HG03108 (cell line): ENCODE data around the gene SRSF11.
"Not testable (repeated sequence)": the region's sequence is repeated elsewhere in the genome, so short reads cannot be mapped to it uniquely, and the experiment has no call there.

Experiments
- ATAC-seq: cut with Tn5 transposase; IDR thresholded peaks from one replicate; pipeline ENCODE4 v1.9.1; 2021; ENCODE audit warnings: moderate library complexity; ENCODE audit not compliant: unreplicated experiment

Gene SRSF11, protein sequence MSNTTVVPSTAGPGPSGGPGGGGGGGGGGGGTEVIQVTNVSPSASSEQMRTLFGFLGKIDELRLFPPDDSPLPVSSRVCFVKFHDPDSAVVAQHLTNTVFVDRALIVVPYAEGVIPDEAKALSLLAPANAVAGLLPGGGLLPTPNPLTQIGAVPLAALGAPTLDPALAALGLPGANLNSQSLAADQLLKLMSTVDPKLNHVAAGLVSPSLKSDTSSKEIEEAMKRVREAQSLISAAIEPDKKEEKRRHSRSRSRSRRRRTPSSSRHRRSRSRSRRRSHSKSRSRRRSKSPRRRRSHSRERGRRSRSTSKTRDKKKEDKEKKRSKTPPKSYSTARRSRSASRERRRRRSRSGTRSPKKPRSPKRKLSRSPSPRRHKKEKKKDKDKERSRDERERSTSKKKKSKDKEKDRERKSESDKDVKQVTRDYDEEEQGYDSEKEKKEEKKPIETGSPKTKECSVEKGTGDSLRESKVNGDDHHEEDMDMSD

DNA sequence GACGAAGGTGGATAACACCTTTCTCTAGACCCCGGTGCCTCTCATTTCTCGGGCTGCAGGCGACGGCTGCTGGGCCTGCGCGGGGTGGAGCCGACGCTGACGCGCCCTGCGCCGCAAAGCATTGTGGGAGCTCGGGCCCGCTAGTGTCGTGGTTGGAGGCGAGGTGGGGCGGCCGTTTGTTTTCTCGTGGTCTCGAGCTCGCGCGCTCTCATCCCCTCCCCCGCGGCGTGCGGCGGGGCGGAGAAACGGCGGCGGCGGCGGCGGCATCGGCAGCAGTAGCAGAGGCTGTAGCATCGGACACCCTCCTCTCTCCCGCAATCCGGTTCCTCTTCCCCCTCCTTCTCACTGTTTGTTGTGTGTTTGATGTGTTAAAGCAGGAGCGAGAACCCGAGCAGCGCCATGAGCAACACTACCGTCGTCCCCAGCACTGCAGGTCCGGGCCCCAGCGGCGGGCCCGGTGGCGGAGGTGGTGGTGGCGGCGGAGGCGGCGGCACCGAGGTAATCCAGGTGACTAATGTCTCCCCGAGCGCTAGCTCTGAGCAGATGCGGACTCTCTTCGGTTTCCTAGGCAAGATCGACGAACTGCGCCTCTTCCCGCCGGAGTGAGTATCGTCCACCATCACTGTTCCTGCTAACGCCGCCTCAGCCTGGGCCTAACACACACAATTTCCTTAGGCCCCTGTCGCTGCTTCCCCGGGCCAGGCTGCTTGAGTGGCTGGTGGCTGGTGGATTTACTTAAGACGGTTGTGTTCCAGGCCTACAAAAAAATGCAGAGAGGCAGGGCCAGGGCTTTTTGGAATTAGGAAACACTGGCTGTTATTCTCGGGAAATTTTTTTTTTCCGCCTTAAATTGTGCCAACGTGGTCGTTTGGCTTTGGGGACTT lies at the start of gene SRSF11:
Gene SRSF11 (plus strand): TSS at position 143 of the 884 bp plus-strand sequence. CDS start 257 bp downstream, at position 400.
- ATAC-seq = peak; percentile 94

DNA sequence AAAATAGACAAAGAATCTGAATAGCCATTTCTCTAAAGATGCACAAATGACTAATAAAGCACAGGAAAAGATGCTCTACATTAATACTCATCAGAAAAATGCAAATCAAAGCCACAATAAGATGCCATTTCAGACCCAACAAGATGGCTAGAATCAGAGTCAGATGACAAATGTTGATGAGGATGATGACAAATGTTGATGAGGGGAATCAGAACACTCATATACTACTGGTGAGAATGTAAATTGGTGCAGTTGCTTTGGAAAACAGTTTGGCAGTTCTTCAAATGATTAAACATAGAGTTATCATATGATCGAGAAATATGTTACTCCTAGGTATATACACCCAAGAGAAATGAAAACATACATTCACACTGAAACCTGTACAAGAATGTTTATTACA lies 49.7 kb upstream of the SRSF11 start:
- ATAC-seq = no peak

DNA sequence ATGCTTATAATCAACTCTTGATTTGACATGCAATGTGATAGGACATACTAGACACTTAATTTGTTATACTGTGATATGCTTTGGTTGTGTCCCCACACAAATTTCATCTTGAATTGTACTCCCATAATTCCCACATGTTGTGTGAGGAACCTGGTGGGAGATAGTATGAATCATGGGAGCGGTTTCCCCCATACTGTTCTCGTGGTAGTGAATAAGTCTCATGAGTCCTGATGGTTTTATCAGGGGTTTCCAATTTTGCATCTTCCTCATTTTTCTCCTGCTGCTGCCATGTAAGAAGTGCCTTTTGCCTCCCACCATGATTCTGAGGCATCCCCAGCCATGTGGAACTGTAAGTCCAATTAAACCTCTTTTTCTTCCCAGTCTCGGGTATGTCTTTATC lies 36.0 kb upstream of the SRSF11 start:
- ATAC-seq = not testable (repeated sequence)

DNA sequence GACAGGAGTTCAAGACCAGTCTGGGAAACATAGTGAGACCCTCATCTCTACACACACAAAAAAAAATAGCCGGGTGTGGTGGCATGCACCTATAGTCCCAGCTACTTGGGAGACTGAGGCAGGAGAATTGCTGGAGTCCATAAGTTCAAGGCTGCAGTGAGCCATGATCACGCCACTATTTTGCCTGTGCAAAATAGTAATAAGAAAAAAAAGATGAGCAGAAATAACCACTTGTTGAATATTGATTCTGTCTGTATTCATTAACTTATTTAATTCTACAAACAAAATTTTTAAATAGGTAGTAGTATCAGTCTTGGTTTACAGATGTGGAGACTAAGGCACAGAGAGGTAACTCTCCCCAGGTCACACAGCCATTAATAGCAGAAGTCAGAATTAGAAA lies 32.7 kb upstream of the SRSF11 start:
- ATAC-seq = no peak

DNA sequence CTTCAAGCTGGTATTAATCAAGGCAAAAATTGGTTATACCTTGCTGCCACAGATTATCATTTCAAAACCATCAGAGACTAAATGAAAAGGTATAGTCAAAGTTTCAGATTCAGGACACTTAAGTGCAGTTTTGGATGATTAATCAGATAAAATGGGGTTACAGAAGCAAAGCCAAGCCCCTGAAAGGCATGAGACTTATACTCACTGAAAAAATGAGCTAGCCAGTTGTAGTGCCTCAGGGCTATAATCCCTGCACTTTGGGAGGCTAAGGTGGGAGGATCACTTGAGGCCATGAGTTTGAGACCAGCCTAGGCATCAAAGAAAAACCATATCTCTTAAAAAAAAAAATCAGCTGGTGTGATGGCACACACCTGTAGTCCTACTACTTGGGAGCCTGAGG lies 31.0 kb upstream of the SRSF11 start:
- ATAC-seq = no peak

DNA sequence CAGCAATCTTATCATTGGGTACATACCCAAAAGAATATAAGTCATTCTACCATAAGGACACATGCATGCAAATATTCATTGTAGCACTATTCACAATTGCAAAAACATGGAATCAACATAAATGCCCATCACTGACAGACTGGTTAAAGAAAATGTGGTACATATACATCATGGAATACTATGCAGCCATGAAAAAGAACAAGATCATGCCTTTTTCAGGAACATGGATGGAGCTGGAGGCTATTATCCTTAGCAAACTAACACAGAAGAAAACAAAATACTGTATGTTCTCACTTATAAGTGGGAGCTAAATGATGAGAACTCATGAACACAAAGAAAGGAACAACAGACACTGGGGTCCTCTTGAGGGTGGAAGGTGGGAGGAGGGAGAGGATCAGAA lies 28.7 kb upstream of the SRSF11 start:
- ATAC-seq = not testable (repeated sequence)

DNA sequence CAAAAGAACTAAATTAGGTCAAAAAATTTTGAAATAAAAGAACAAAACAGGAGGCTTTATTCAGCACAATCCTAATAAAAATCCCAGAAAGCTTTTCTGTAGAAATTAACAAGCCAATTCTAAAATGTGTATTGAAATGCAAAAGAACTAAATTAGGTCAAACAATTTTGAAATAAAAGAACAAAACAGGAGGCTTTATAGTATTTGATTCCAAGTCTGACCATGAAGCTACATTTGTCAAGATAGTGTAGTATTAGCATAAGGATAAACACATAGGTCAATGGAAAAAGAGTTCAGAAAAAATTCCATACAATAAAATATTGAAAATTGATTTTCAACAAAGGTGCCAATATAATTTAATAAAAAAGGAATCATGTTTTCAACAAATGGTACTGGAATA lies 26.6 kb upstream of the SRSF11 start:
- no peak for ATAC-seq

DNA sequence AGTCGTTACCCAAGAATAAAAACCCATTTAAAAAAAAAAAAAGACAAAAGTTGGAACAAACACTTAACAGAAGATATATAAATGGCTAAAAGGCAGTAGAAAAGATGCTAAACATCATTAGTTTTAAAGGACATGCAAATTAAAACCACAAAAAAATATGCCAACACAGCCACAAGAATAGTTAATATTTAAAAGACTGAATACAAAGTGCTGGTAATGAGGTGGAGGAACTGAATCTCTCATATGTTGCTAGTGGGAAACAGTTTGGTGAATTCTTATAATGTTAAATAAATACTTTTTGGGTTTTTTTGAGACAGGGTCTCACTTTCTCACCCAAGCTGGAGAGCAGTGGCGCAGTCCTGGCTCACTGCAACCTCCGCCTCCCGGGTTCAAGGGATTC lies 25.8 kb upstream of the SRSF11 start:
- peak; percentile 76 for ATAC-seq

DNA sequence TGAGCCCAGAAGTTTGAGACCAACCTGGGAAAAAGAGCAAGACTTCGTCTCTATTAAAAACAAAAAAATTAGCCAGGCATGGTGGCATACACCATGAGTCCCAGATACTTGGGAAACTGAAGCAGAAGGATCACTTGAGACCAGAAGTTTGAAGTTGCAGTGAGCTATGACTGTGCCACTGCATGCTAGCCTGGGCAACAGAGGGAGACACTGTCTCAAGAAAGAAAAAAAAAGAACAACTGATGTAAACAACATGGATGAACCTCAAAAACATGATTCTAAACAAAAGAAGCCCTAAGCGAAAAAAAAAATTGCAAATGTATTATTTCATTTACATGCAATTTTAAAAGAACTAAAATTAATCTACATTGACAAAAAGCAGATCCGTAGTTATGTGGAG lies 24.8 kb upstream of the SRSF11 start:
- no peak for ATAC-seq

DNA sequence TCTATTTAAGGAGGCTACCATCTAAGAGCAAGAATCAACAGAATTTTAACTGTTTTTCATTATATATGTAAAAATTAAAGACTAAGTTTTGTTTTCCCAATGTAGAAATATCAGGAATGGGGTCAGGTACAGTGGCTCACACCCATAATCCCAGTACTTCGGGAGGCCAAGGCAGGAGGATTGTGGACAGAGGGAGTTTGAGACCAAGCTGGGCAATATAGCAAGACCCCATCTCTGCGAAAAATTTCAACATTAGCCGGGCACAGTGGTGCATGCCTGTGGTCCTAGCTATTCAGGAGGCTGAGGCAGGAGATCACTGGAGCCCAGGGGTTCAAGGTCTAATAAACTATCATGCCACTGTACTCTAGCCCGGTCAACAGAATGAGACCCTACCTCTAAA lies 21.1 kb upstream of the SRSF11 start:
- ATAC-seq = no peak

DNA sequence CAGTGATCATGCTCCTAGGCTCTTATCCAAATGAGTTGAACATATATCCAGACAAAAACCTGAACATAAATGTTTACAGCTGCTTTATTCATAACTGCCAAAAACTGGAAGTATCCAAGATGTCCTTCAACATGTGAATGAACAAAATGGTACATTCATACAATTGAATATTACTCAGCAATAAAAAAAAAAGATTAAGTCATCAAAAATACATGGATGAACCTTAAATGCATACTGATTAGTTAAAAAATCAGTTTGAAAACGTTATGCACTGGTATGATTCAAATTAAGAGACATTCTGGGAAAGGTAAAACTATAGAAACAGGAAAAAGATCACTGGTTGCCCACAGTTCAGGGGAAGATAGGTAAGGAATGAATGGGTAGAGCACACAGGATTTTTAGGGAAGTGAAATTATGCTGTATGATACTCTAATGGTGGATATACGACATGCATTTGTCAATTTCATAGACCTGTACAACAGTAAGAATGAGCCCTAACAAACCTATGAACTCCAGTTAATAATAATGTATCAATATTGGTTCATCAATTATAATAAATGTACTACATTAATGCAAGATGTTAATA lies 18.9 kb upstream of the SRSF11 start:
- ATAC-seq = no peak

DNA sequence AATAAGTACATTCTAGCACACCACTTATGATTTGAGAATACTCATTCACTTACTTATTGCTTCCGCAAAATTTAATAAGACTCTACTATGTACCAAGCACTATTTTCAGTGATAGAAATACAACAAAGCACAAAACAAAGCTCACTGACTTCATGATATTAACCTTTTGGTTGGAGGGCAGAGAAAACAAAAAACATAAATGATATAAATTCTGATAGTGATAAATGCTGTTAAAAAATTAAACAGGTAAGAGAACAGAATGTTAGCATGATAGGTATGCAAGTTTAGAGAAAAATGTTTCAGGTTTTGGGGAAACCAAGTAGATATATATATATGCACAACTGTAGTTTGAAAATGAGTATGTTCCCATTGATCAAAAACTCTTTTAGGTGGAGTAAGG lies 17.0 kb upstream of the SRSF11 start:
- no peak for ATAC-seq

DNA sequence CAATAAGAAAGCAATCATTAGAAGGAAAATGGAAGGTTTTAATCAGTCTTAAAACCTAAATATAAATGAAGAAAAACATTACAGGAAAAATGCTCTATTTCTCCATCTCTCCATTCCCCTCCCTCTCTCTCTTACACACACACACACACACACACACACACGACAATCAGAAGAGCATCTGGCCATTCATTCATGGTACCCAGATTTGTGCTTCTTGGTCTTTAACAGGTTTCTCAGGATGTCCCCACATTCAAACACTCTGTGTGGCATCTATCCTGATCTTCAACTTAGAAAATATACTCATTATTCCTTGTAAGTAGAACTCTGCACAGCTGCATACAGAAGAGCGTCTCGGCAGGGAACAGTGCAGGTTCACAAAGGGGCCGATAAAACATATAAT lies 16.6 kb upstream of the SRSF11 start:
- no peak for ATAC-seq

DNA sequence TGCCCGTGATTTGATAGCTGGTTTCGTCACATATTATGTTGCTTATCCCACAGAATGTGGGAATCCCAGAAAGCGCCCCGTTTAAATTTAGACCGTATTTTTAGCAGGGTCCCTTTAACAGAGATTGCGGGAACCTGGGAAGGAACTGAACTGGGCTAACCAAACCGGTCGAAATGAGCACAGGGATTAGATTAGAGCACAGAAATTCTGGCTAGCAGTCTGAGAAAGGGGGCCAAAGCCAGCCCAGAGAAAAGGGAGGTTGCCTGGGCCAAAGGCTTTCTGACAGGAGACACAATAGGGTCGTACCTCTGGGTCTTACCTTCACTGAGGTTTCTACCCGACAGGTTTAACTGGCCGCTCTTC lies 16.1 kb upstream of the SRSF11 start:
- ATAC-seq = peak; percentile 28

DNA sequence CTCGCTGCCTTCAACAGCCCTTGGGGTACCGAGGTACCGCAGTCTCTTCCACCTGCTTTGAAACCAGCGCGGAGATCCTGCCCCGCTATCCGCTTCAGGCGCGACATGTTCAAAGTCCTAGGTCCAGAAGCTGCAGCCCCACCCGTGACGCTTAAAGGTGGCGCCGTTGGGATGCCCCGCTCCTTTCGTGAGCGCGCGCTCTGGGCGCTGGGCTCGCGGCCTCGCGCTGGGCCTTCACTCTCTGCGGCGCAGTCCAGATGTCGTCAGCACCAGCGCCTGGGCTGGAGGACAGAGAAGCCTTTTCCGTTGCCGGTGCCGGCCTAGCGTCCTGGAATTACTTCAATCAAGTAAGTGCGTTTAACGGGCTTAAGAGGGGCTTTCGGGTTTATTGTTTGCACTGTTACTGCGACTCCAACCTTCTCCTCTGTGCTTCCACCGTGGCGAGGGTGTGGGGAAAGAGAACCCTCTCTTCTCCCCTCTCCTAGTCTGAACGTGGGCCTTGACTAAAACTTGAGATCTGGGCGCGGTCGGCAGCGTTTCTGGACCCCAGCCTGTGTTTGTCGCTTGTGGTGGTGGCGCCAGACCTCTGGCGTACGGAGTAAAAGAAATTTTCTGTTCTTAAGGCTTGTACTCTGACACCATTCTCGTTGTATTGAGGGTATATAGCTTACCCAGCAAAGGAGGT lies 15.6 kb upstream of the SRSF11 start, which contains the start of gene LRRC40:
Gene LRRC40 (minus strand): TSS at position 146 of the 685 bp plus-strand sequence. CDS start 39 bp downstream, at position 107.
- ATAC-seq = peak; percentile 88

DNA sequence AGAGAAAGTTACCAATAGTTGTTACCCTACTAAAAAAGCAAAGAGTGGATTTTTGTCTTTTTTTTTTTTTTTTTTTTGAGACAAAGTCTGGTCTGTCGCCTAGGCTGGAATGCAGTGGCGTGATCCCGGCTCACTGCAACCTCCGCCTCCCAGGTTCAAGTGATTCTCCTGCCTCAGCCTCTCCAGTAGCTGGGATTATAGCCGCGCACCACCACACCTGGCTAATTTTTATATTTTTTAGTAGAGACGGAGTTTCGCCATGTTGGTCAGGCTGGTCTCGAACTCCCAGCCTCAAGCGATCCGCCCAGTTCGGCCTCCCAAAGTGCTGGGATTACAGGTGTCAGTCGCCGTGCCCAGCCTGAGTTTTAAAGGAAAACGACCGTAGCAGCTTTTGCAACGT lies 14.3 kb upstream of the SRSF11 start:
- ATAC-seq = not testable (repeated sequence)

DNA sequence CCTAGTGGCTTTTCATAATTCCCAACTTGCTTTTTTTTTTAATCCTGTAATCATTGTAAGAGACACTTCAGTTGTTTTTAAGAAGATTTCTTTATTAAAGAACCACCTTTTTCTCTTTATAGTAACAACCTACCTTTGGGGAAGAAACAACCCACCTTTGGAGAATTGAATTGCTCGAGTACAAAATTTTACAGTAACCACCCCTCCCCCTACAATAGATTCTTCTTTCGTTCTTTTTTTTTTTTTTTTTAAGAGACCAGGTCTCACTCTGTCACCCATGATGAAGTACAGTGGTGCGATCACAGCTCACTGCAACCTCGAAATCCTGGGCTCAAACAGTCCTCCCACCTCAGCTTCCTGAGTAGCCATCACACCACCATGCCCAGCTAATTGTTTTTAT lies 13.7 kb upstream of the SRSF11 start:
- ATAC-seq = no peak

DNA sequence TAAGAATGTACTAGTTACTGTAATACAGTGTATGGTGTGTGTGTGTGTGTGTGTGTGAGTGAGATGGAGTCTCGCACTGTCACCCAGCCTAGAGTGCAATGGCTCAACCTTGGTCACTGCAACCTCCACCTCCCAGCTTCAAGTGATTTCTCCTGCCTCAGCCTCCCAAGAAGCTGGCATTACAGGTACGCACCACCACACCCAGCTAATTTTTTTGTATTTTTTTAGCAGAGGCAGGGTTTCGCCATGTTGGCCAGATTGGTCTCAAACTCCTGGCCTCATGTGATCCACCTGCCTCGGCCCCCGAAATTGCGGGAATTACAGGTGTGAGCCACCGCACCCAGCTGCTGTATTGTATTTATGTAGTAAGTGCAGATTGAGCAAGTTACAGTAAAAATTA lies 12.9 kb upstream of the SRSF11 start:
- no peak for ATAC-seq

DNA sequence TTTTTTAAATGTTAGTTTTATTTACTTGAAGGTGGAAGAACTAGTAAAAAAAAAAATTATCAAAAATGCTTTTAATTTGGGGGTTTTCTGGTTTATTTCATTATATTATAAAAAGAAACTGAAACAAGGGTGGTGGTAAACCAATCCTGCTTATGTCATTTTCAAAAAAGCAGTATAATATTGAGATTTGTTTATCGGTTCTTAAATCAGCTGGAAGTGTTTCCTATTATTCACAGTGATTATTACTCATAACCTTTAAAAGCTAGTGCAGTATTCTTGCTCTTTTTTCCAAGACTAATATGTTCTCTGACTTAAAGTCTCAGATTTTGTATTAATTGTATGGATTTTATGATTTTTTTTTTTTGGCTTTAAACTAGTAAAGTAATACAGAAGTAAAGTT lies 10.4 kb upstream of the SRSF11 start:
- no peak for ATAC-seq

DNA sequence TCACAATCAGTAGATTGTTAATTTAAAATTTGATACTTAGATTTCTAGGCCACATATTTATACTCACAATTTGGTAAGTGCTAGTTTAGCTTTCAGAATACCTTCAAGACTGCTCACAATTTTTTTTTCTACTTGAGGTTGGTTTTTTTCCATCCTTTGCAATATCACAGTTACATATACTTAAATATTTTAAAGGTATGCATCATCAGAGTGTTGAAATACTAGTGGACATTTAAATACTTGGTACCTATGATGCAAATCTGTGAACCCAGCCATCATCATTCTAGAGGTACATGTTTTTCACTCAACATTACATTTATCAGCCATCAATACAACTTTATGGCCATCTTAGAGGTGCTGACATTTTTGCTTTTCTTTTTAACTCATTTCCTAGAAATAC lies 9.6 kb upstream of the SRSF11 start:
- ATAC-seq = no peak

DNA sequence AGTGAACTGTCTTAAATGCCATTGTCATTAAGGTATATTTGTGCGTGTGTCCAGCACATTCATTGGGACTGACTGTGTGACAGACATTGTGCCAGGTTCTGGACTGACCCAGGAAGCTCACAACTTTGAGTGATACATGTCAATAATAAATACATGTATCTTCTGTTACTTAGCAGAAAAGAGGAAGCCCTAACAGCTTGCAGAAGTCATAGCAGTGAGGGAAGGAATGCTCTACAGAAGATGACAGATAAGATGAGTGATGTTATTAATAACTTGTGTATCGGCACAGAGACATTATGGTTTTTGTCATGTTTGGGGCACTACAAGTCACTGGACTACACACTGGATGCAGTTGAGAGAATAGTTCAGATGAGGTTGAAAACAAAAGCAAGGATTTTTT lies 1.2 kb upstream of the SRSF11 start:
- no peak for ATAC-seq
